Adrenal gland (tissue), 5 donors: ENCODE data around the gene HBB.

ENCODE experiments used
- CTCF ChIP-seq, 6 experiments: fragments of 450-650 bp in 4 of 6; fragments of 200-600 bp in 2 of 6; sonication (generic) in 1 of 6; IDR thresholded peaks; 1 replicate in 5 of 6; 2 replicates in 1 of 6; pipeline versions ENCODE4 v1.5.1 to v1.8.0; 2016 to 2021; ENCODE audit warnings: antibody characterized with exemption in 6 of 6, mild to moderate bottlenecking in 2 of 6, moderate library complexity in 1 of 6
- POLR2A ChIP-seq, 2 donors: fragments of 450-650 bp; IDR thresholded peaks; one replicate each; pipeline ENCODE4 v1.6.1; 2017; ENCODE audit warnings: antibody characterized with exemption in 2 of 2, mild to moderate bottlenecking in 2 of 2, moderate library complexity in 1 of 2
- donor health status: DM: no; HTN: no; CAD: no.

- TF ChIP-seq CTCF (IDR thresholded peaks at IDR 0.05) = no peak
- no peak for TF ChIP-seq POLR2A (IDR thresholded peaks at IDR 0.05)
These were observed 38.7 kb downstream of the HBB start for GRCh38 chr11:5188201-5188600.
